ENCODE data around the gene VKORC1L1.
"Not testable (repeated sequence)": the region's sequence is repeated elsewhere in the genome, so short reads cannot be mapped to it uniquely, and the experiment has no call there.

The VKORC1L1 gene

DNA sequence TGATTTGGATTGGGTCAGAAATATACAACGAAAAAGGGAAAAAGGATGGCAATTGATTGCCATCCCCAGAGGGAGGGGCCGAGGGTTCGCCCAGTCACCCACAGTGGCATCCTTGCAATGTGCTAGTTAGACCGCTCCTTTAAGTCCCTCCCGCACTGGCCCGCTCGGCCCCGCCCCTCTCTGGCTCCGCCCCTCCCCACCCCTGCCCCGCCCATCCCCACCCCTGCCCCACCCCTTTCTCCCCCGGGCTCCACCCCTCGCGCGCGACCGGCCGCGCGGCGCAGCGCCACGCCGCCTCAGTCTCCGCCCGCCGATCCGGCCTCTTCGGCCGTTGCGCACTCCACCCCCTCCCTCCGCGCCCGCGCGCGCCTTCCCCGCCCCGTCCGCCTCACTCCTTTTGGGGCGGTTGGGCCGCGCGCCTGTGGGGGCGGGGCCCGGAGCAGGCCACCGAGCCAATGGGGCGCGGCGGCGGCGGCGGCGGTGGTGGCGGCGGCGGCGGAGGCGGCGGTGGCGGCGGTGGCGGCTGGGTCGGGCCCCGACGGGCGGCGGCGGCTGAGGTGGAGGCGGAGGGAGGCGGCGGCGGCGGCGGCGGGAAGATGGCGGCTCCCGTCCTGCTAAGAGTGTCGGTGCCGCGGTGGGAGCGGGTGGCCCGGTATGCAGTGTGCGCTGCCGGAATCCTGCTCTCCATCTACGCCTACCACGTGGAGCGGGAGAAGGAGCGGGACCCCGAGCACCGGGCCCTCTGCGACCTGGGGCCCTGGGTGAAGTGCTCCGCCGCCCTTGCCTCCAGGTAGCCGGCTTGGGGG is at the start of gene VKORC1L1:
Gene VKORC1L1 (plus strand): TSS at position 299 of the 806 bp plus-strand sequence. CDS start 298 bp downstream, at position 597.
- peak within 1 kb of the TSS; percentile 69 to 88 (median 85) for H3K4me2 ChIP-seq
- H4K20me1 ChIP-seq, result peaks cover 0 to 41% (median 20%) of the 10 kb centered on the region in 11 experiments; a peak in 11 of 22 replicates
- peaks cover 0 to 16% (median 4%) of the 10 kb centered on the region in 11 experiments; a peak in 6 of 22 replicates for H3K36me3 ChIP-seq
- no peaks in the 10 kb centered on the region for H3K9me3 ChIP-seq (replicated peaks in 1 of 11)
- H3K27me3 ChIP-seq, result no peaks in the 10 kb centered on the region
- no peak for TF ChIP-seq Cebpa-rat (IDR thresholded peaks at IDR 0.05)
- peak within 1 kb of the TSS; percentile 66 to 94 (median 90) for H3K27ac ChIP-seq
- peak within 1 kb of the TSS; percentile 81 to 97 (median 92) for H3K9ac ChIP-seq
- H3K4me1 ChIP-seq, result peaks cover 22 to 45% (median 35%) of the 10 kb centered on the region in 10 experiments
- H3K4me3 ChIP-seq, result peak within 1 kb of the TSS; percentile 78 to 90 (median 86)

DNA sequence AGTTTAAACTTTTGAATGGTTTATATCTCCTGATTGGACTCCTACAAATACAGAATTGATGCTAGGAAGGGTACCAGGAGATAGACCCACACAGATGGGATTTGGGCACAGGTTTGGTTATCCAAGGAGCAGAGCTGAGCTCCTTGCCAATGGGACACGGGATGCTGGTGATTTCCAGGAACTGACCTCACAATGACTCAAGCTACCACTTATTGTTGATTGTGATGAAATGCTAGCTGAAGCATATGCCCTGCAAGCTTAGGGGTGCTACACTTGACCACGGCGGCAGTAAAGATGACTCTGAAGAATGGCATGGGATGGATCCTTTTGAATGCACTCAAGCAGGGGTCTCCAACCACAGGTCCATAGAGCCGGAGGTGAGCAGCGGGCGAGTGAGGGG is 45.5 kb upstream of the VKORC1L1 start:
- Histone ChIP-seq H3K27me3 (no peaks in the 10 kb centered on the region), H3K4me1 (no peaks in the 10 kb centered on the region), H3K36me3 (peaks cover 0 to 6% (median 0%) of the 10 kb centered on the region in 11 experiments; a peak in 1 of 22 replicates), H3K4me3 (no peak overlapping the region), H3K4me2 (no peak overlapping the region), H3K9ac (no peak overlapping the region), H4K20me1 (no peaks in the 10 kb centered on the region), H3K9me3 (replicated peaks in 1 of 11) (no peaks in the 10 kb centered on the region), H3K27ac (no peak overlapping the region)
- no peak for TF ChIP-seq Cebpa-rat (IDR thresholded peaks at IDR 0.05)

GRCh38 chr7:65832281-65832680 is 40.6 kb upstream of the VKORC1L1 start:
- H3K36me3 ChIP-seq, result peaks cover 0 to 4% (median 0%) of the 10 kb centered on the region in 11 experiments; a peak in 1 of 22 replicates

GRCh38 chr7:65836684-65837083 is 36.2 kb upstream of the VKORC1L1 start:
- H3K27me3 ChIP-seq; H3K4me1 ChIP-seq; H3K9ac ChIP-seq; H3K4me2 ChIP-seq; H3K36me3 ChIP-seq; H4K20me1 ChIP-seq; H3K9me3 ChIP-seq (replicated peaks in 1 of 11); H3K27ac ChIP-seq; H3K4me3 ChIP-seq: not testable (repeated sequence)

More at GRCh38 chr7:65832281-65832680, 40.6 kb upstream of the VKORC1L1 start:
- Histone ChIP-seq H3K9me3 (replicated peaks in 1 of 11) (no peaks in the 10 kb centered on the region), H4K20me1 (no peaks in the 10 kb centered on the region), H3K4me1 (peaks cover 0 to 8% (median 0%) of the 10 kb centered on the region in 10 experiments; a peak in 2 of 20 replicates), H3K4me2 (no peak overlapping the region), H3K27me3 (no peaks in the 10 kb centered on the region), H3K27ac (no peak overlapping the region), H3K9ac (no peak overlapping the region), H3K4me3 (no peak overlapping the region)
- no peak for TF ChIP-seq Cebpa-rat (IDR thresholded peaks at IDR 0.05)

GRCh38 chr7:65837541-65837956 is 35.3 kb upstream of the VKORC1L1 start:
- H3K4me3 ChIP-seq; H3K9ac ChIP-seq; H3K4me1 ChIP-seq; H3K9me3 ChIP-seq (replicated peaks in 1 of 11); H3K36me3 ChIP-seq; H3K4me2 ChIP-seq; H3K27me3 ChIP-seq; H4K20me1 ChIP-seq; H3K27ac ChIP-seq: not testable (repeated sequence)

DNA sequence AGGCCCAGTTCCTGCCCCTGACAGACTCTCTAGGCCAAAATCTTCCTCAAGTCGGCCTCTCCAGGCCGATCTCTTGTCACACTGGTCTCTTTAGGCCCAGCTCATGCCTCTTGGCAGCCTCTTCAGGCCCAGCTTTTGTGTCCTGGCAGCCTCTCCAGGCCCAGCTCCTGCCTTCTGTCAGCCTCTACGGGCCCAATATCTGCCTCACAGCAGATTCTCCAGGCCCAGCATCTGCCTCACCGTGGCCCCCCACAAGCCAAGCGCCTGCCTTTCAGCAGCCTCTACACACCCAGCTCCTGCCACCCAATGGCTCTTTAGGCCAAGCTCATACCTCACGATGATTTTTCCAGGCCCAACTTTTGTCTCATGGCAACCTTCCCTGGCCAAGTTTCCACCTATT is 33.0 kb upstream of the VKORC1L1 start:
- Histone ChIP-seq H3K9ac (no peak overlapping the region), H3K27ac (peak overlapping the region in 1 of 11 experiments; percentile 7; a peak in 1 of 22 replicates), H3K27me3 (no peaks in the 10 kb centered on the region), H3K4me1 (peaks cover 0 to 7% (median 0%) of the 10 kb centered on the region in 10 experiments; a peak in 2 of 20 replicates), H3K9me3 (replicated peaks in 1 of 11) (no peaks in the 10 kb centered on the region), H3K36me3 (no peaks in the 10 kb centered on the region; a peak in 1 of 22 replicates), H4K20me1 (no peaks in the 10 kb centered on the region), H3K4me3 (no peak overlapping the region), H3K4me2 (no peak overlapping the region)
- no peak for TF ChIP-seq Cebpa-rat (IDR thresholded peaks at IDR 0.05)

GRCh38 chr7:65840446-65840845 is 32.4 kb upstream of the VKORC1L1 start:
- Histone ChIP-seq H3K4me3 (no peak overlapping the region), H3K27ac (no peak overlapping the region), H3K4me2 (no peak overlapping the region), H3K9ac (no peak overlapping the region), H3K27me3 (no peaks in the 10 kb centered on the region), H3K36me3 (no peaks in the 10 kb centered on the region; a peak in 1 of 22 replicates), H4K20me1 (no peaks in the 10 kb centered on the region), H3K9me3 (replicated peaks in 1 of 11) (no peaks in the 10 kb centered on the region), H3K4me1 (0 out of 20 replicates have a peak, but pooled peaks cover 0 to under 1% (median 0%) of the 10 kb centered on the region in 10 experiments)
- TF ChIP-seq Cebpa-rat (IDR thresholded peaks at IDR 0.05), result no peak

GRCh38 chr7:65843616-65844015 is 29.3 kb upstream of the VKORC1L1 start:
- not testable (repeated sequence) for H4K20me1 ChIP-seq; H3K27ac ChIP-seq; H3K9me3 ChIP-seq (replicated peaks in 1 of 11); H3K4me3 ChIP-seq; H3K36me3 ChIP-seq; H3K4me1 ChIP-seq; H3K9ac ChIP-seq; H3K27me3 ChIP-seq; H3K4me2 ChIP-seq

DNA sequence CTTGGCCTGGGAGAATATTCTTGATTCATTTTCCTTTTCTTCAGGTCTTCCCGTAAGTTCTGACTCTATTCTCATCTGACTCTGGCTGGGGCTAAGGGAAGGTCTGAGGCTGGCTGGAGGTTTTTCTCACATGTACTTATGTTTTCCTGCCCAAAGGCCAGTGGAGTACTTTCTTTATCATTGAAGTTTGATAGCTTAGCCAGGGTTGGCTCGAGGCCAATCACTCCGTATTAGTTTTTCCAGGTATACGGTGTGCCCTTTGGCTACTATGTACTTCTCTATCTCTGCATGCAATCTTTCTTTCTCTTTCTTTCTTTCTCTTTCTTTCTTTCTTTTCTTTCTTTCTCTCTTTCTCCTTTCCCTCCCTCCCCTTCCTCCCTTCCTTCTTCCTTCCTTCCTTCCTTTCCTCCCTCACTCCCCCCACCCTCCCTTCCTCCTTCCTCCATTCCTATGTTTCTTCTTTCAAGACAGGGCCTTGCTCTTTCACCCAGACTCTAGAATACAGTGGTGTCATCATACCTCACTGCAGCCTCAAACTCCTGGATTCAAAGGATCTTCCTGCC is 26.8 kb upstream of the VKORC1L1 start:
- Histone ChIP-seq H3K27ac (no peak overlapping the region), H3K9ac (no peak overlapping the region), H3K27me3 (no peaks in the 10 kb centered on the region), H3K9me3 (replicated peaks in 1 of 11) (no peaks in the 10 kb centered on the region), H3K4me1 (no peaks in the 10 kb centered on the region), H3K36me3 (no peaks in the 10 kb centered on the region), H3K4me3 (no peak overlapping the region), H3K4me2 (no peak overlapping the region), H4K20me1 (no peaks in the 10 kb centered on the region)
- no peak for TF ChIP-seq Cebpa-rat (IDR thresholded peaks at IDR 0.05)

DNA sequence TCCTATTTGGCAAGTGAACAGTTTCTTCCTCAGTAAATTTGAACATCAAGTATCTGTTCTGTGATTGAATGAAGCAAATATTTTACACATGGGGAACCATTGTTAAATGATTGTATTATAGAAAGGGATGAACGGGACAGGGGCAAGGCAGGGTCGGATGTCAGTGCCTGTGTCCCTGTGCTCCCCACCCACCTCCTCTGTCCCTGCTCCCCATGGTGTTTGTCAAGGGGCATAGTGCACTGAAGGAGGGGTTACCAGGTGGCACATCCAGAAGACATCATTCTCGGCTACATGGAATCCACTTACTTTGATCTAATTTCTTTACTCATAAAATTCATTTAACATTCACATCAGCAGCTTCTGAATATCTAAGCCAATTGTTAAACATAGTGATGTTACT is 19.4 kb upstream of the VKORC1L1 start:
- H3K27me3 ChIP-seq; H4K20me1 ChIP-seq; H3K4me3 ChIP-seq; H3K36me3 ChIP-seq; H3K4me2 ChIP-seq; H3K9ac ChIP-seq; H3K4me1 ChIP-seq; H3K9me3 ChIP-seq (replicated peaks in 1 of 11); H3K27ac ChIP-seq: not testable (repeated sequence)

DNA sequence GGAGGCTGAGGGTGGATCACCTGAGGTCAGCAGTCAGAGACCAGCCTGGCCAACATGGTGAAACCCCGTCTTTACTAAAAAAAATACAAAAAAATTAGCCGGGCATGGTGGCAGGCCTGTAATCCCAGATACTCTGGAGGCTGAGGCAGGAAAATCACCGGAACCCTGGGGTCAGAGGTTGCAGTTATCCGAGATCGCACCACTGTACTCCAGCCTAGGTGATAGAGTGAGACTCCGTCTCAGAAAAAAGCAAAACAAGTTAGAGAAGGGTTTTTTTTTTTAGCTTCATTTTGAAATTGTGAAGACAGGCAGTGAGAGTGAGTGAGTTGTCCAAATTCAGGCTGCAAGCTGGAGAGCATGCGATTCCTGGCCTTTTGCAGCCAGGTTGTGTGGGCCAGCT is 19.0 kb upstream of the VKORC1L1 start:
- not testable (repeated sequence) for H3K9ac ChIP-seq; H3K27ac ChIP-seq; H4K20me1 ChIP-seq; H3K4me1 ChIP-seq; H3K4me2 ChIP-seq; H3K9me3 ChIP-seq (replicated peaks in 1 of 11); H3K27me3 ChIP-seq; H3K36me3 ChIP-seq; H3K4me3 ChIP-seq

DNA sequence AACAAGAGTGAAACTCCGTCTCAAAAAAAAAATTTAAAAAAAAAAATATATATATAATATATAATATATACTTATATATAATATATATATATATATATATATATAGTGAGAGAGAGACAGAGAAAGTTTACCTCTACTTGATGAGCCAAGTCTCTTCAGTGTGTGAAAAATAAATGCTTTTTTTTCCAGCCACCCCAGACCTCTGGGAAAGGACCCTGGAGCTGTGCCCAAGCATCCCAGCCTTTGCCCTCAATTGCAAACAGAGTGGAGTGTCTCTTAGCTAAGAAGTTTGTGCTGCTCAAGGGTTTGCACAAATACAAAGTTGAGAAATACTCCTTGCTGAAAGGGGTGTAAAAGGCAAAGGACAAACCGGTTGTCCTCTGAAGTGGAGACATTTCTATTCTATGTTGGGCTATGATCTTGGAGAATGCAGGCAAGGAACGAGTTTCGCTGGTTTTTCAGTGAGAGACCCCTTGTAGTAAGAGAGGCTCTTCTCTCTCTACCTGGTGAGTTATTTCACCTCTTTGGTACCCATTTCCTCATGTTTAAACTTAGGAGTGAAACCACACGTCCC is 15.5 kb upstream of the VKORC1L1 start:
- not testable (repeated sequence) for H3K27me3 ChIP-seq; H3K27ac ChIP-seq; H3K9ac ChIP-seq; H3K4me2 ChIP-seq; H3K9me3 ChIP-seq (replicated peaks in 1 of 11); H4K20me1 ChIP-seq; H3K4me1 ChIP-seq; H3K4me3 ChIP-seq; H3K36me3 ChIP-seq

DNA sequence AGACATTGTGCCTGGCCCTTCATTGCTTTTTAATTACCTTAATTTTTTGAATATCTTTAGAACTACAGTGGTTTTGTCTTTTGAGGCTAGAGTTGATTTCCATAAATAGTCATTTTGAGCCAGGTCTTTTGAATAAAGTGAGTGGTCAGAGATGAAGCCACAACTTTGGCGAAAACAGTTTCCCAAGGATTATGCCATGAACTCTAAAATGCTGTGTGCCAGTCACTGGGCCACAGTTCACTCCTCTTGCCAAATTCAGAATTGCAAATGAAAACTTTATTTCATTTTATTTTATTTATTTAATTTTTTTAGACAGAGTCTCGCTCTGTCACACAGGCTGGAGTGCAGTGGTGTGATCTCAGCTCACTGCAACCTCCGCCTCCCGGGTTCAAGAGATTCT is 14.2 kb upstream of the VKORC1L1 start:
- H3K9me3 ChIP-seq (replicated peaks in 1 of 11); H3K27ac ChIP-seq; H4K20me1 ChIP-seq; H3K4me1 ChIP-seq; H3K36me3 ChIP-seq; H3K27me3 ChIP-seq; H3K4me3 ChIP-seq; H3K9ac ChIP-seq; H3K4me2 ChIP-seq: not testable (repeated sequence)

All from BLaER1 treated with 17β-estradiol and CSF1 and Interleukin-3, amounts not matched to agents 10 nM and 100 nM (cell line).